ENCODE data around the gene SCYGR1. TPM values are rescaled to one million over a fixed set of nuclear protein-coding genes. Genes with fewer than 3 reads are reported as not detected.
"Not testable (repeated sequence)": the region's sequence is repeated elsewhere in the genome, so short reads cannot be mapped to it uniquely, and the experiment has no call there.

The SCYGR1 gene
- total RNA-seq, 5 donors from 2014 or later (not counting 1 experiment from before 2014, with no cell fraction given) = not detected

DNA sequence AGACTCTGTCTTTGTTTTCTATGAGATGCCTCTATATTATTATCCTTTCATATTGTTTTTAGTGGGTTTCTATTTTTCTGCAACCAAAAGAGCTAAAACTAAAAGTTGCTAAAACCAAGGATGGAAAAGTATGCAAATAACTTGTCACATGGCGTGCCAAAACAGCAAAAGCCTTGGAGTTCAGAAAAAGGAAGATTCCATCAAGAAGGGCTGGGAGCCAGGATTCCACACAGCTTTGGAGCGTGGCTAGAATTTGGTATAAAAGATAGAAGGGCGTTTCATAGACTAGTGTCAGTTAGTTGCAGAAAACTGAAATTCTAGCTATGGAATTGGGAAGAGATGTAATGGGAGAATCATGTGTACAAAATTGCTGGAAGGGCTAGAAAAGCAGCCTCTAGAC is 4.1 kb downstream of the SCYGR1 start:
- H3K36me3 Mint-ChIP-seq = no peaks in the 10 kb centered on the region

DNA sequence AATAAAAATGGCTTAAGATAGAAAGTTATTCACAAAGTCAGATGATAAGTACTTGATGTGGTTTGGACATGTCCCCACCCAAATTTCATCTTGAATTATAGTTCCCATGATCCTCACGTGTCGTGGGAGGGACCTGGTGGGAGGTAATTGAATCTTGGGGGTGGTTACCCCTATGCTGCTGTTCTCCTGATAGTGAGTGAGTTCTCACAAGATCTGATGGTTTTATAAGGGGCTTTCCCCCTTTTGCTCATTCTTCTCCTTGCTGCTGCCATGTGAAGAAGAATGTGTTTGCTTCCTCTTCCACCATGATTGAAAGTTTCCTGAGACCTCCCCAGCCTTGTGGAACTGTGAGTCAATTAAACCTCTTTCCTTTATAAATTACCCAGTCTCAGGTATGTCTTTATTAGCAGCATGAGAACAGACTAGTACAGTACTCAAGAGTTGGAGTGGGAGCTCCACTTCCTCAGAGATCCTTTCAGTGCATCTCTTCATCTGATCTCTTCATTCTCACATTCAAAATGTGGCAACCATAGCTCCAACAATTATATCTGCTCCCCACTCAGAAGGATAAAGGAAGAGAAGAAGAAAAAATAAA is 5.4 kb downstream of the SCYGR1 start:
- DNase-seq; ATAC-seq (replicated peaks in 1 of 4): not testable (repeated sequence)

More for the DNA sequence above, 4.1 kb downstream of the SCYGR1 start:
- peaks cover 0 to 8% of the 10 kb centered on the region in 2 experiments for H3K27me3 ChIP-seq (replicated peaks in 1 of 2; ENCODE audit: control insufficient read depth in 2 of 2, extremely low read depth in 1 of 2, insufficient read depth in 2 of 2, low read length in 1 of 2)
- peaks cover 7% of the 10 kb centered on the region in 2 donors for H3K27me3 Mint-ChIP-seq
- CTCF ChIA-PET = no interaction called here
- peaks cover 0 to 8% (median 3%) of the 10 kb centered on the region in 3 donors for H3K4me1 Mint-ChIP-seq
- H3K36me3 ChIP-seq (ENCODE audit: control insufficient read depth in 2 of 2, extremely low read depth in 1 of 2, insufficient read depth in 1 of 2, low read length in 1 of 2) = no peaks in the 10 kb centered on the region
- H3K27ac Mint-ChIP-seq = no peak overlapping the region
- no peak overlapping the region for H3K4me3 ChIP-seq (ENCODE audit: control insufficient read depth in 1 of 2, extremely low read depth in 1 of 2, low read length in 1 of 2)
- DNase-seq (no peak), ATAC-seq (replicated peaks in 1 of 4) (no peak)
- H3K4me3 Mint-ChIP-seq = no peak overlapping the region
- no peak overlapping the region for H3K27ac ChIP-seq (ENCODE audit: low read length)
- H3K9me3 ChIP-seq = no peaks in the 10 kb centered on the region
- H3K4me1 ChIP-seq (ENCODE audit: control insufficient read depth in 1 of 2, extremely low read depth in 1 of 2, insufficient read depth in 2 of 2, low read length in 2 of 2) = no peaks in the 10 kb centered on the region
- peaks cover 0 to 3% (median 0%) of the 10 kb centered on the region in 3 donors for H3K9me3 Mint-ChIP-seq
- 59% methylated on average over 3 of the region's 3 CpGs for WGBS (ENCODE audit: insufficient coverage)
- POLR2A ChIA-PET = no interaction called here

DNA sequence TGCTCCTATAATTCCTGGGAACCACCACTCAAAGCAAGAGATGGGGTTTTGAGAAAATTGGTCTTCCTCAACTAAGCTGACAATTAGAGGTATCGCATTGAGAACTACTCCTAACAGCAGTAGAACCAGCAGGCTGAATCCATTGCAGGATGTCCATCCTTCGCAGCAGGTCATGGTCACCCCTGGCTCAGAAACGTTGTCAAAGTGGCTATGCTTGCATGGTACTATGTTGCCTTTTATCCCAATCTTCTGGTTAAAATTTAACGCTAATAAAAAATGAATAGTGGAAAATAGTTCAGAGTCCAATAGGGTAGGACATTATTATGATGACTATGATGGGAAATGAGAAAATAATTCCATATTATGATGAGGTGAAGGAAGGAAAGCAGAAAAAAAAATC is 8.7 kb downstream of the SCYGR1 start, which contains the start of gene TM4SF20:
TM4SF20 (minus strand) TSS at position 212 of the 400 bp plus-strand sequence; CDS start at position 174, 38 bp downstream.
- CTCF ChIA-PET = no interaction called here
- H3K27ac Mint-ChIP-seq = no peak within 1 kb of the TSS
- H3K36me3 Mint-ChIP-seq = no peaks in the 10 kb centered on the region
- Histone ChIP-seq H3K27ac (ENCODE audit: low read length) (no peak within 1 kb of the TSS), H3K4me1 (ENCODE audit: control insufficient read depth in 1 of 2, extremely low read depth in 1 of 2, insufficient read depth in 2 of 2, low read length in 2 of 2) (no peaks in the 10 kb centered on the region), H3K27me3 (replicated peaks in 1 of 2; ENCODE audit: control insufficient read depth in 2 of 2, extremely low read depth in 1 of 2, insufficient read depth in 2 of 2, low read length in 1 of 2) (peaks cover 0 to 5% of the 10 kb centered on the region in 2 experiments), H3K4me3 (ENCODE audit: control insufficient read depth in 1 of 2, extremely low read depth in 1 of 2, low read length in 1 of 2) (no peak within 1 kb of the TSS), H3K36me3 (ENCODE audit: control insufficient read depth in 2 of 2, extremely low read depth in 1 of 2, insufficient read depth in 1 of 2, low read length in 1 of 2) (no peaks in the 10 kb centered on the region), H3K9me3 (no peaks in the 10 kb centered on the region)
- ATAC-seq (replicated peaks in 1 of 4) = no peak
- no peak for DNase-seq
- WGBS (ENCODE audit: insufficient coverage) = 100% methylated on average over 2 of the region's 4 CpGs
- H3K27me3 Mint-ChIP-seq = peaks cover 7 to 12% of the 10 kb centered on the region in 2 donors
- peaks cover 4 to 8% (median 8%) of the 10 kb centered on the region in 3 donors for H3K4me1 Mint-ChIP-seq
- H3K9me3 Mint-ChIP-seq = peaks cover 0 to 3% (median 0%) of the 10 kb centered on the region in 3 donors
- no peak within 1 kb of the TSS for H3K4me3 Mint-ChIP-seq
- POLR2A ChIA-PET = no interaction called here

More for the DNA sequence above, 5.4 kb downstream of the SCYGR1 start:
- H3K4me1 ChIP-seq (ENCODE audit: control insufficient read depth in 1 of 2, extremely low read depth in 1 of 2, insufficient read depth in 2 of 2, low read length in 2 of 2); H3K36me3 ChIP-seq (ENCODE audit: control insufficient read depth in 2 of 2, extremely low read depth in 1 of 2, insufficient read depth in 1 of 2, low read length in 1 of 2); H3K4me1 Mint-ChIP-seq; CTCF ChIA-PET; H3K4me3 Mint-ChIP-seq; H3K27ac ChIP-seq (ENCODE audit: low read length); H3K27me3 ChIP-seq (replicated peaks in 1 of 2; ENCODE audit: control insufficient read depth in 2 of 2, extremely low read depth in 1 of 2, insufficient read depth in 2 of 2, low read length in 1 of 2); H3K36me3 Mint-ChIP-seq; H3K27ac Mint-ChIP-seq; H3K9me3 ChIP-seq; H3K9me3 Mint-ChIP-seq; H3K4me3 ChIP-seq (ENCODE audit: control insufficient read depth in 1 of 2, extremely low read depth in 1 of 2, low read length in 1 of 2): not testable (repeated sequence)
- H3K27me3 Mint-ChIP-seq = peaks cover 7 to 12% of the 10 kb centered on the region in 2 donors
- POLR2A ChIA-PET = interaction anchor here in 1 of 2 donors (0.6 kb wide), 1 partner anchor 32 kb away, joined by 3 read pairs; no protein-coding TSS in a partner anchor
- WGBS (ENCODE audit: insufficient coverage) = no CpG with 5 or more reads among the region's 2 CpGs

DNA sequence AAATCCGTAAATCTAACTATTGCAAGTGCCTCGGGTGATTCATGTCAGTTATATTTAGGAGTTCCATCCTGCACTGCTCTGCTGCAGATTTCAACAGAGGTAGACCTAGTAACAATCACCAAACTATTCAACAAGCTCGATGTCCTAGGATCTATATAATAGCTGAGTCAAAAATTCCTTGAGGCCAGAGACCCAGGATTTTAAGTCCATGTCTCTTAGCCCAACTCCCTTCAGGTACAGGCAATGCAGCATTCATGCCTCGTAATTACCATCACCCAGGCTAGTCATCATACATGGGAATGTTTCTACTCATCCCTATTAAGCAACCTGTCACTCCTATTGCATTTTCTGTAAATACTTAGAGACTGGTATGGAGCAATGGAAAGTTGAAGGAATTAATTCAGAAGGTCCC is 9.4 kb downstream of the SCYGR1 start:
- ChIA-PET POLR2A (interaction anchor here in 1 of 2 donors (0.6 kb wide), 1 partner anchor 231 kb away, joined by 3 read pairs; no protein-coding TSS in a partner anchor), CTCF (no interaction called here)
- ATAC-seq (replicated peaks in 1 of 4) (no peak), DNase-seq (no peak)
- H3K4me1 Mint-ChIP-seq = peaks cover 4 to 8% (median 8%) of the 10 kb centered on the region in 3 donors
- Histone ChIP-seq H3K9me3 (no peaks in the 10 kb centered on the region), H3K4me1 (ENCODE audit: control insufficient read depth in 1 of 2, extremely low read depth in 1 of 2, insufficient read depth in 2 of 2, low read length in 2 of 2) (no peaks in the 10 kb centered on the region), H3K4me3 (ENCODE audit: control insufficient read depth in 1 of 2, extremely low read depth in 1 of 2, low read length in 1 of 2) (no peak overlapping the region), H3K36me3 (ENCODE audit: control insufficient read depth in 2 of 2, extremely low read depth in 1 of 2, insufficient read depth in 1 of 2, low read length in 1 of 2) (no peaks in the 10 kb centered on the region), H3K27me3 (replicated peaks in 1 of 2; ENCODE audit: control insufficient read depth in 2 of 2, extremely low read depth in 1 of 2, insufficient read depth in 2 of 2, low read length in 1 of 2) (peaks cover 0 to 5% of the 10 kb centered on the region in 2 experiments), H3K27ac (ENCODE audit: low read length) (no peak overlapping the region)
- peaks cover 7 to 8% of the 10 kb centered on the region in 2 donors for H3K27me3 Mint-ChIP-seq
- H3K4me3 Mint-ChIP-seq = no peak overlapping the region
- WGBS (ENCODE audit: insufficient coverage) = 83% methylated on average over 1 of the region's 4 CpGs
- H3K9me3 Mint-ChIP-seq = peaks cover 0 to 3% (median 0%) of the 10 kb centered on the region in 3 donors
- no peak overlapping the region for H3K27ac Mint-ChIP-seq
- no peaks in the 10 kb centered on the region for H3K36me3 Mint-ChIP-seq

DNA sequence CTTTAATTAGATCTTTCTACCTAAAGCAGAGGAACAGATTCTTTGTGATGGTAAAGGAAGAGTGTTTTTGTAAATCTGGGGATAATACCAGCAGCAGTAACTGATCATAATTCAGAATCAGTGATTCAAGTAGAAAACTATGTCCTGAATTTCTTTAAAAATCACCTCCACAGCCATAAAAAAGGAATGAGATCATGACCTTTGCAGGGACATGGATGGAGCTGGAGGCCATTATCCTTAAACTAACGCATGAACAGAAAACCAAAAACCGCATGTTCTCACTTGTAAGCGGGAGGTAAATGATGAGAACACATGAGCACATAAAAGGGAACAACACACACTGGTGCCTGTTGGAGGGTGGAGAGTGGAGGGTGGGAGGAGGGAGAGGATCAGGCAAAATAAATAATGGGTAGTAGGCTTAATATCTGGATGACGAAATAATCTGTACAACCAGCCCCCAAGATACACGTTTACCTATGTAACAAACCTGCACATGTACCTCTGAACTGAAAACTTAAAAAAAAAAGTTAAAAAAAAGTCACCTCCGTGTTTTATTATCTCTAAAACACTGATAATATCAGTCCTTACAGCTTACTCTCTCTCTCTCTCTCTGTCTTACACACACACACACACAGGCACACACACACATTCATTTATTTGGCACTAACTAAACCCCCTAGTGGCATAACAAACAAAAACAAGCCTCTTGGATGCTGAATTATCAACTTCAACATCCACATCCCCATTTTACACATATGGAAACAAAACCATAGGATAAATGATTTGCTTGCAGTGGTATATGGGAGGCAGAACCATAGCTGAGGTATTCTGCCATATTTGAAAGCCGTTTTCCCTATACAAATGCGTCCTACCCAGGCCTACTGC is 10.0 kb downstream of the SCYGR1 start:
- peaks cover 10 to 13% of the 10 kb centered on the region in 2 donors for H3K27me3 Mint-ChIP-seq
- H3K27ac ChIP-seq (ENCODE audit: low read length) = no peak overlapping the region
- no peaks in the 10 kb centered on the region for H3K36me3 Mint-ChIP-seq

GRCh38 chr2:227376656-227377396 is 10.9 kb downstream of the SCYGR1 start:
- Mint-ChIP-seq H3K4me1 (peaks cover 0 to 7% (median 4%) of the 10 kb centered on the region in 3 donors), H3K27me3 (peaks cover 9 to 13% of the 10 kb centered on the region in 2 donors), H3K9me3 (no peaks in the 10 kb centered on the region), H3K36me3 (no peaks in the 10 kb centered on the region), H3K4me3 (no peak overlapping the region), H3K27ac (no peak overlapping the region)
- POLR2A ChIA-PET = no interaction called here
- no peak for DNase-seq
- no peaks in the 10 kb centered on the region for H3K9me3 ChIP-seq
- 100% methylated on average over 1 of the region's 9 CpGs for WGBS (ENCODE audit: insufficient coverage)
- H3K27ac ChIP-seq (ENCODE audit: low read length) = no peak overlapping the region
- H3K4me3 ChIP-seq (ENCODE audit: control insufficient read depth in 1 of 2, extremely low read depth in 1 of 2, low read length in 1 of 2) = no peak overlapping the region
- ATAC-seq (replicated peaks in 1 of 4) = no peak
- no peaks in the 10 kb centered on the region for H3K36me3 ChIP-seq (ENCODE audit: control insufficient read depth in 2 of 2, extremely low read depth in 1 of 2, insufficient read depth in 1 of 2, low read length in 1 of 2)
- CTCF ChIA-PET = interaction anchor here in 1 of 2 donors (0.6 kb wide), 1 partner anchor 231 kb away, joined by 5 read pairs; no protein-coding TSS in a partner anchor
- no peaks in the 10 kb centered on the region for H3K4me1 ChIP-seq (ENCODE audit: control insufficient read depth in 1 of 2, extremely low read depth in 1 of 2, insufficient read depth in 2 of 2, low read length in 2 of 2)
- peaks cover 0 to 12% of the 10 kb centered on the region in 2 experiments for H3K27me3 ChIP-seq (replicated peaks in 1 of 2; ENCODE audit: control insufficient read depth in 2 of 2, extremely low read depth in 1 of 2, insufficient read depth in 2 of 2, low read length in 1 of 2)

More for the DNA sequence above, 10.0 kb downstream of the SCYGR1 start:
- ATAC-seq (replicated peaks in 1 of 4) (no peak), DNase-seq (no peak)
- Mint-ChIP-seq H3K4me3 (no peak overlapping the region), H3K27ac (no peak overlapping the region), H3K4me1 (peaks cover 4 to 8% (median 8%) of the 10 kb centered on the region in 3 donors), H3K9me3 (peaks cover 0 to 3% (median 0%) of the 10 kb centered on the region in 3 donors)
- Histone ChIP-seq H3K4me1 (ENCODE audit: control insufficient read depth in 1 of 2, extremely low read depth in 1 of 2, insufficient read depth in 2 of 2, low read length in 2 of 2) (no peaks in the 10 kb centered on the region), H3K9me3 (no peaks in the 10 kb centered on the region), H3K4me3 (ENCODE audit: control insufficient read depth in 1 of 2, extremely low read depth in 1 of 2, low read length in 1 of 2) (no peak overlapping the region), H3K36me3 (ENCODE audit: control insufficient read depth in 2 of 2, extremely low read depth in 1 of 2, insufficient read depth in 1 of 2, low read length in 1 of 2) (no peaks in the 10 kb centered on the region), H3K27me3 (replicated peaks in 1 of 2; ENCODE audit: control insufficient read depth in 2 of 2, extremely low read depth in 1 of 2, insufficient read depth in 2 of 2, low read length in 1 of 2) (peaks cover 0 to 7% of the 10 kb centered on the region in 2 experiments)
- CTCF ChIA-PET = interaction anchor here in 1 of 2 donors (0.6 kb wide), 1 partner anchor 230 kb away, joined by 5 read pairs; no protein-coding TSS in a partner anchor
- POLR2A ChIA-PET = no interaction called here
- 80% methylated on average over 3 of the region's 8 CpGs for whole genome bisulfite sequencing (ENCODE audit: insufficient coverage)
